Measurements from ENCODE around the gene ACAP2.

Gene ACAP2

GRCh38 chr3:195267096-195267495 is 175.7 kb downstream of the ACAP2 start:
- H2BK15ac ChIP-seq (replicated peaks; ENCODE audit: low read depth): no peak overlapping the region

GRCh38 chr3:195266428-195266827 is 176.4 kb downstream of the ACAP2 start:
- no peak overlapping the region for H3K9ac ChIP-seq (ENCODE audit: low read length)
- no CpG with 5 or more reads among the region's 5 CpGs for WGBS (ENCODE audit: extremely low coverage, insufficient coverage, low lambda C conversion rate)
- H3K79me1 ChIP-seq (ENCODE audit: low read length): peaks cover 30% of the 10 kb centered on the region
- no peak overlapping the region for H3K23ac ChIP-seq (ENCODE audit: low read length)
- H3K56ac ChIP-seq (ENCODE audit: low read length): no peak overlapping the region
- no peak overlapping the region for H3K4ac ChIP-seq (ENCODE audit: low read depth, low read length)
- no peaks in the 10 kb centered on the region for H3K36me3 ChIP-seq (ENCODE audit: control insufficient read depth, insufficient read depth, low read length)
- no peak overlapping the region for H3K18ac ChIP-seq (ENCODE audit: low read length)
- no peak overlapping the region for H2BK15ac ChIP-seq (replicated peaks; ENCODE audit: low read depth)
- H3K4me1 ChIP-seq (ENCODE audit: control insufficient read depth, low read depth, low read length): peaks cover 8% of the 10 kb centered on the region
- H3K4me2 ChIP-seq (ENCODE audit: low read length): no peak overlapping the region
- no peak overlapping the region for H4K5ac ChIP-seq (ENCODE audit: low read length)
- no peak overlapping the region for H3K4me3 ChIP-seq (ENCODE audit: low read length)
- H3K79me2 ChIP-seq (ENCODE audit: control insufficient read depth, insufficient read depth, low read length): peaks cover 56% of the 10 kb centered on the region
- H3K27ac ChIP-seq (ENCODE audit: low read depth, low read length): no peak overlapping the region
- H2BK5ac ChIP-seq (ENCODE audit: low read length): no peak overlapping the region
- H3K27me3 ChIP-seq (ENCODE audit: insufficient read depth, low read length, poor library complexity): no peaks in the 10 kb centered on the region
- no peak for DNase-seq
- no peak overlapping the region for H2BK120ac ChIP-seq (ENCODE audit: low read depth, low read length)
- no peak overlapping the region for H4K8ac ChIP-seq (ENCODE audit: low read depth, low read length)
- H2AK5ac ChIP-seq (ENCODE audit: low read length): no peak overlapping the region

More at GRCh38 chr3:195267096-195267495, 175.7 kb downstream of the ACAP2 start:
- Histone ChIP-seq H3K18ac (ENCODE audit: low read length) (no peak overlapping the region), H3K4me2 (ENCODE audit: low read length) (no peak overlapping the region), H3K27ac (ENCODE audit: low read depth, low read length) (no peak overlapping the region), H2AK5ac (ENCODE audit: low read length) (no peak overlapping the region), H3K9ac (ENCODE audit: low read length) (no peak overlapping the region), H3K23ac (ENCODE audit: low read length) (no peak overlapping the region), H2BK120ac (ENCODE audit: low read depth, low read length) (no peak overlapping the region), H3K36me3 (ENCODE audit: control insufficient read depth, insufficient read depth, low read length) (no peaks in the 10 kb centered on the region), H3K79me2 (ENCODE audit: control insufficient read depth, insufficient read depth, low read length) (peaks cover 54% of the 10 kb centered on the region), H3K79me1 (ENCODE audit: low read length) (peaks cover 30% of the 10 kb centered on the region), H4K8ac (ENCODE audit: low read depth, low read length) (no peak overlapping the region), H3K4ac (ENCODE audit: low read depth, low read length) (no peak overlapping the region), H3K4me1 (ENCODE audit: control insufficient read depth, low read depth, low read length) (peaks cover 10% of the 10 kb centered on the region), H4K5ac (ENCODE audit: low read length) (no peak overlapping the region), H3K4me3 (ENCODE audit: low read length) (no peak overlapping the region), H3K27me3 (ENCODE audit: insufficient read depth, low read length, poor library complexity) (no peaks in the 10 kb centered on the region), H2BK5ac (ENCODE audit: low read length) (no peak overlapping the region), H3K56ac (ENCODE audit: low read length) (no peak overlapping the region)
- no CpG with 5 or more reads among the region's 3 CpGs for WGBS (ENCODE audit: extremely low coverage, insufficient coverage, low lambda C conversion rate)
- no peak for DNase-seq

GRCh38 chr3:195265363-195265976 is 177.3 kb downstream of the ACAP2 start:
- H3K36me3 ChIP-seq (ENCODE audit: control insufficient read depth, insufficient read depth, low read length): no peaks in the 10 kb centered on the region

GRCh38 chr3:195263925-195264600 is 178.8 kb downstream of the ACAP2 start:
- no peak overlapping the region for H2BK120ac ChIP-seq (ENCODE audit: low read depth, low read length)
- WGBS (ENCODE audit: extremely low coverage, insufficient coverage, low lambda C conversion rate): no CpG with 5 or more reads among the region's 10 CpGs
- H4K5ac ChIP-seq (ENCODE audit: low read length): no peak overlapping the region

More at GRCh38 chr3:195265363-195265976, 177.3 kb downstream of the ACAP2 start:
- Histone ChIP-seq H4K5ac (ENCODE audit: low read length) (no peak overlapping the region), H2BK5ac (ENCODE audit: low read length) (no peak overlapping the region), H3K9ac (ENCODE audit: low read length) (no peak overlapping the region), H3K4me2 (ENCODE audit: low read length) (no peak overlapping the region), H3K4ac (ENCODE audit: low read depth, low read length) (no peak overlapping the region), H3K23ac (ENCODE audit: low read length) (no peak overlapping the region), H3K79me2 (ENCODE audit: control insufficient read depth, insufficient read depth, low read length) (peaks cover 56% of the 10 kb centered on the region), H2BK120ac (ENCODE audit: low read depth, low read length) (no peak overlapping the region), H3K79me1 (ENCODE audit: low read length) (peaks cover 30% of the 10 kb centered on the region), H4K8ac (ENCODE audit: low read depth, low read length) (no peak overlapping the region), H2BK15ac (replicated peaks; ENCODE audit: low read depth) (no peak overlapping the region), H3K27ac (ENCODE audit: low read depth, low read length) (no peak overlapping the region), H3K27me3 (ENCODE audit: insufficient read depth, low read length, poor library complexity) (no peaks in the 10 kb centered on the region), H2AK5ac (ENCODE audit: low read length) (no peak overlapping the region), H3K18ac (ENCODE audit: low read length) (no peak overlapping the region), H3K4me3 (ENCODE audit: low read length) (no peak overlapping the region), H3K4me1 (ENCODE audit: control insufficient read depth, low read depth, low read length) (peaks cover 8% of the 10 kb centered on the region), H3K56ac (ENCODE audit: low read length) (no peak overlapping the region)
- WGBS (ENCODE audit: extremely low coverage, insufficient coverage, low lambda C conversion rate): no CpG with 5 or more reads among the region's 13 CpGs
- DNase-seq: no peak

GRCh38 chr3:195263193-195263924 is 179.5 kb downstream of the ACAP2 start:
- H3K4me1 ChIP-seq (ENCODE audit: control insufficient read depth, low read depth, low read length): peaks cover 8% of the 10 kb centered on the region
- H3K4ac ChIP-seq (ENCODE audit: low read depth, low read length): no peak overlapping the region
- no peak overlapping the region for H2BK5ac ChIP-seq (ENCODE audit: low read length)
- no peak overlapping the region for H2BK120ac ChIP-seq (ENCODE audit: low read depth, low read length)
- no peak overlapping the region for H2BK15ac ChIP-seq (replicated peaks; ENCODE audit: low read depth)
- no peaks in the 10 kb centered on the region for H3K36me3 ChIP-seq (ENCODE audit: control insufficient read depth, insufficient read depth, low read length)
- no peak overlapping the region for H3K4me3 ChIP-seq (ENCODE audit: low read length)
- no peak overlapping the region for H3K56ac ChIP-seq (ENCODE audit: low read length)
- no peak overlapping the region for H4K5ac ChIP-seq (ENCODE audit: low read length)
- peaks cover 23% of the 10 kb centered on the region for H3K79me1 ChIP-seq (ENCODE audit: low read length)
- H3K79me2 ChIP-seq (ENCODE audit: control insufficient read depth, insufficient read depth, low read length): peaks cover 38% of the 10 kb centered on the region
- no peak overlapping the region for H3K4me2 ChIP-seq (ENCODE audit: low read length)
- WGBS (ENCODE audit: extremely low coverage, insufficient coverage, low lambda C conversion rate): no CpG with 5 or more reads among the region's 11 CpGs
- no peak overlapping the region for H3K27ac ChIP-seq (ENCODE audit: low read depth, low read length)
- no peak overlapping the region for H4K8ac ChIP-seq (ENCODE audit: low read depth, low read length)
- no peak overlapping the region for H3K9ac ChIP-seq (ENCODE audit: low read length)
- DNase-seq: no peak
- H3K23ac ChIP-seq (ENCODE audit: low read length): no peak overlapping the region
- H2AK5ac ChIP-seq (ENCODE audit: low read length): no peak overlapping the region
- no peak overlapping the region for H3K18ac ChIP-seq (ENCODE audit: low read length)
- no peaks in the 10 kb centered on the region for H3K27me3 ChIP-seq (ENCODE audit: insufficient read depth, low read length, poor library complexity)

More at GRCh38 chr3:195263925-195264600, 178.8 kb downstream of the ACAP2 start:
- peaks cover 4% of the 10 kb centered on the region for H3K4me1 ChIP-seq (ENCODE audit: control insufficient read depth, low read depth, low read length)
- H3K4ac ChIP-seq (ENCODE audit: low read depth, low read length): no peak overlapping the region
- H2BK15ac ChIP-seq (replicated peaks; ENCODE audit: low read depth): no peak overlapping the region
- no peak overlapping the region for H3K4me2 ChIP-seq (ENCODE audit: low read length)
- no peak overlapping the region for H3K23ac ChIP-seq (ENCODE audit: low read length)
- H3K27ac ChIP-seq (ENCODE audit: low read depth, low read length): no peak overlapping the region
- H3K36me3 ChIP-seq (ENCODE audit: control insufficient read depth, insufficient read depth, low read length): no peaks in the 10 kb centered on the region
- peaks cover 22% of the 10 kb centered on the region for H3K79me1 ChIP-seq (ENCODE audit: low read length)
- H3K56ac ChIP-seq (ENCODE audit: low read length): no peak overlapping the region
- H2AK5ac ChIP-seq (ENCODE audit: low read length): no peak overlapping the region
- H3K4me3 ChIP-seq (ENCODE audit: low read length): no peak overlapping the region
- H3K27me3 ChIP-seq (ENCODE audit: insufficient read depth, low read length, poor library complexity): no peaks in the 10 kb centered on the region
- no peak overlapping the region for H3K9ac ChIP-seq (ENCODE audit: low read length)
- no peak overlapping the region for H2BK5ac ChIP-seq (ENCODE audit: low read length)
- H4K8ac ChIP-seq (ENCODE audit: low read depth, low read length): no peak overlapping the region
- H3K79me2 ChIP-seq (ENCODE audit: control insufficient read depth, insufficient read depth, low read length): peaks cover 45% of the 10 kb centered on the region
- no peak for DNase-seq
- no peak overlapping the region for H3K18ac ChIP-seq (ENCODE audit: low read length)
